Measurements from ENCODE around the gene ANXA1.
"Not testable (repeated sequence)": the region's sequence is repeated elsewhere in the genome, so short reads cannot be mapped to it uniquely, and the experiment has no call there.

ANXA1 gene

GRCh38 chr9:73170185-73170957 is 18.7 kb downstream of the ANXA1 start:
- no peak for DNase-seq

DNA sequence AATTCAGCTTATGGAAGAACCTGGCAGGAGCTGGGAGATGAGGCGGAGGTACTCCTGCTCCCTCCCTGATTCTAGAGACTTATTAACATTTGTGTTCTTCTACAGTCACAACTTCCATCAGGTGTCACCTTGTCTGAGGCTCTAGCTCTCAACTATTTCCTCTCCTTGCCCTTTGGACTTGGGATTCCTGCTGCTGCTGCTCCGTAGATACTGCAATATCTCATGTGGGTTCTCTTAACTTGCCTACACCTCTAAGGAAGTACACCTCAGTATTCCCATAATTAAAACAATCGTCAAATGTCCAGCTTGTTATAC is 21.2 kb downstream of the ANXA1 start:
- DNase-seq, result no peak

DNA sequence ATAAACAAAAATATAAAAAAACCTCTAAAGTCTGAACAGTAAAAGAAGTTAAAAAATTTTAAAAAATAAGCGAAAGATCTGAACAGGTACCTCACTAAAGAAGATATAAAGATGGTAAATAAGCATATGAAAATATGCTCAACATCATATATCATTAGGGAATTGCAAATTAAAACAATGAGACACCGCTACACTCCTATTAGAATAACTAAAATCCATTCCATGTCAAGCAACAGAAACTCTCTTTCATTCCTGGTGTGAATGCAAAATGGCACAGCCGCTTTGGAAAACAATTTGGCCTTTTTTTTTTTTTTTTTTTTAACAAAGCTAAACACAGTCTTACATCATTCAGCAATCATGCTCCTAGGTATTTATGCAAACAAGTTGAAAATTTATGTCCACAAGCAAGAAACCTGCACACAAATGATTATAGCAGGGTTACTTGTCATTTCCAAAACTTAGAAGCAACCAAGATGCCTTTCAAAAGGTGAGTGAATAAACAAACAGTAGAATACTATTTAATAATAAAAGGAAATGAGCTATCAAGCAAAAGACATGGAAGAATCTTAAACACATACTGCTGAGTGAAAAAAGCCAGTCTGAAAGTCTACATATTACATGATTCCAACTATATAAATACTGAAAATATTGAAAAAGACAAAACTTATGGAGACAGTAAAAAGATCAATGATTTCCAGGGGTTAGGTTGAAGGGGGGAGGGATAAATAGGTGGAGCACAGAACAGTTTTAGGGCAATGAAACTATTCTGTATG is 22.1 kb downstream of the ANXA1 start:
- DNase-seq, result no peak

DNA sequence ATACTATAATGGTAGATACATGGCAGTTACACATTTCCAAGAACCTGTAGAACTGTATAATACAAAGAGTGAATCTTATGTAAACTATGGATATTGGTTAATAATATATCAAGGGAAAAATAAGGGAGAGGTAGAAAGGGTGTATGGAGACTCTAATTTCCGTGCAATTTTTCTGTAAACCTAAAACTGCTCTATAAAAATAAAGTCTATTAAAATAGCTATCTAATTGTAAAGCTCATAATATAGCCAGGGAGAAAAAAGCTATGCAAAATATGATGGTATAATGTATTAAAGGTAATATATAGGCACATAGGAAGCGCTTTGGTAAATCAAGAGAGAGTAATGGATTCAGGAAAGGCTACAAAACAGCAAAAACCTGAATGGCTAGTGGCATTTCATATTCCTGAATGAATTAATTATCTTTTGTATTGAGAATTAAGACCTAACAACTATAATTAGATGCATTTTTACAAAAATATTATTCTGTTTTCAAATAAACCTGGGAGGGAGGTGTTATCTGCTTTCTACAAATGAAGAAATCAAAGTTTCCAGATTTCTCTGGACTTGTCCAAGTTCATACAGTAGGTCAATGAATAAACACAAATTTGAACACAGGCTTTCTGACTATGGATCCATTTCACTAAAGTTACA is 22.8 kb downstream of the ANXA1 start:
- DNase-seq, result no peak

GRCh38 chr9:73176450-73176875 is 24.8 kb downstream of the ANXA1 start:
- DNase-seq, result no peak

GRCh38 chr9:73178044-73178443 is 26.4 kb downstream of the ANXA1 start:
- DNase-seq, result no peak

- DNase-seq, result no peak
Observed at GRCh38 chr9:73179589-73179988, 27.9 kb downstream of the ANXA1 start.

- DNase-seq, result no peak
Observed at GRCh38 chr9:73180403-73180802, 28.7 kb downstream of the ANXA1 start.

GRCh38 chr9:73182928-73183327 is 31.3 kb downstream of the ANXA1 start:
- no peak for DNase-seq

DNA sequence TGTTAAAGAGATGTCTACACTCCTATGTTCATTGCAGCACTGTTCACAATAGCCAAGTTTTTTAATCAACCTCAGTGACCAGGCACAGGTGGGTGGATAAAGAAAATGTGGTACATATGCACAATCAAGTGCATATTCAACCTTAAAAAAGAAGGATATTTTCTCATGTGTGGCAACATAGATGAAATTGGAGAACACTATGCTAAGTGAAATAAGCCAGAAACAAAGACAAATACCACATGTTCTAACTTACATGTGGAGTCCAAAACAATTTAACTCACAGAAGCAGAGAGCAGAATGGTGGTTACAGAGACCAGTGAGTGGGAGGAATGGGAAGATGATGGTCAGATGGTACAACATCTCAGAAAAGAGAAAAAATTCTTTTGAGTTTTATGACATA is 31.8 kb downstream of the ANXA1 start:
- no peak for DNase-seq

GRCh38 chr9:73183917-73184861 is 32.5 kb downstream of the ANXA1 start:
- no peak for DNase-seq

GRCh38 chr9:73191109-73191508 is 39.4 kb downstream of the ANXA1 start:
- not testable (repeated sequence) for DNase-seq

- DNase-seq, result no peak
Observed at GRCh38 chr9:73194284-73194683, 42.6 kb downstream of the ANXA1 start.

- DNase-seq, result no peak
Observed at GRCh38 chr9:73199448-73199847, 47.8 kb downstream of the ANXA1 start.

DNA sequence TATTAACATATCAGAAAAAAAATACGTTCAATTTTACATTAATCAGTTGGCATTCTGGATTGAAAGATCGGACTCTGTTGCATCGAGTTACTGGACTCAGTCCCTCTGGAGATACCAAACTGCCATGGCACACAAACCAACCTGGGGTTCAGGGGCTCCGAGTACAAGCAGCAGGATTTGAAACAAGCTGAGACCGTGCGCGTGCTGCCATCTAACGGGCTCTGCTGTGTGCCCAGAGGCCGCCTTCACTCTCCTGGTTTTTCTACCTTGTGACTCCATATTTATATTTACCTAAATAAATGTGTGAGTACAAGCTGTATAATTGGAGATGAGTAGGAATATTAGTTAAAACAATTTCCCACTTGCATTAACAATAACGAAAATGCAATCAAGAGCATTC is 48.2 kb downstream of the ANXA1 start:
- no peak for DNase-seq

DNA sequence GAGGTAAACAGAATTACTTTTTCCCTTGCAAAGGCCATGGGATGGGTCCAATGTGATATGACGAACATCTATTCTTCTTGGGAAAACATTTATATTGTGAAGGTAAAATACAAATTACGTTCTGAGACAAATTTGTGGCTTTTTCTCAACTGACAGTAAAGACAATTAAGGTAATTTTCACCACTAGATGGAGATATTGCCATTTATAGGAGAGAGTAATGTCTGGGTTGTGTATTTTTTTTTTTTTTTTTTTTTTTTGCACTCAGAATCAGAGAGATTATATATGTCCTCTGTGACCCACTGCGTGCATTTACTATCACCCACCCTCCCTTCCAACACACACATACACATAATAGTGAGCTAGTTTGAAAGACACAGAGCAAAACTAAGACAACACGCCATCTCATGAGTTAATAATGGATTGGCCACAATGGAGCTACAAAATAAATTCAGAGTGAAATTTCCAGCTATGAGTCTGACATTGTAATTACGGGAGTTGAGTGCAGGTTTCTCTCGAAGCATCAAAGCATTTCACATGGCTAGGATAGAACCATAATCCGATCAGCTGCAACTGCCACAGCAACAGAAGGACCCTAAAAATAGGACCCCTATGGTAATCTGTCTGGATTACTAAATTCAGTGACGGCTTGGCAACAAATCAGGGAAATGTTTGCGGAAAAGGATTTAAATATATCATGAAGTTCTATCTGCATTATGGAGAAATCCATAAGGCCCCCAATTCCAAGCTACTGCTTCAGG is 49.2 kb downstream of the ANXA1 start:
- DNase-seq, result no peak

GRCh38 chr9:73202980-73203379 is 51.3 kb downstream of the ANXA1 start:
- no peak for DNase-seq

DNA sequence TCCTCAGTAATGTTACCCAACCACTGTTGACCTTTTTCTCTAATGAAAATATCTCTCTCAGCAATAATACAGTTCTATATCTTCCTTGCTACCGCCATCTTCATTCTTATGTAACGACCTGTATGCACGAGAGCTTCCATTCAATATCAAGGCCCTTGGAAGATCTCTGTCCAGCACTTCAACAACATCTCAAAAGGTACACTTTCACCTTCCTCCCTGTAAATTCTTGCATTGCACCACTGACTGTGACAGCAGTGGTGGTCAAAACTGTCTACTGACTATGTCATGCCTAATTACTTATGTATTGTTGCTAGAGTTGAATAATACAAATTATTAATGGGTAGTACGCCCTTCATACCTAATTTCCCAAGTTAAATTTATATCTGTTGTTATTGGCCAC is 53.3 kb downstream of the ANXA1 start:
- no peak for DNase-seq

GRCh38 chr9:73206851-73207250 is 55.2 kb downstream of the ANXA1 start:
- DNase-seq, result no peak

DNA sequence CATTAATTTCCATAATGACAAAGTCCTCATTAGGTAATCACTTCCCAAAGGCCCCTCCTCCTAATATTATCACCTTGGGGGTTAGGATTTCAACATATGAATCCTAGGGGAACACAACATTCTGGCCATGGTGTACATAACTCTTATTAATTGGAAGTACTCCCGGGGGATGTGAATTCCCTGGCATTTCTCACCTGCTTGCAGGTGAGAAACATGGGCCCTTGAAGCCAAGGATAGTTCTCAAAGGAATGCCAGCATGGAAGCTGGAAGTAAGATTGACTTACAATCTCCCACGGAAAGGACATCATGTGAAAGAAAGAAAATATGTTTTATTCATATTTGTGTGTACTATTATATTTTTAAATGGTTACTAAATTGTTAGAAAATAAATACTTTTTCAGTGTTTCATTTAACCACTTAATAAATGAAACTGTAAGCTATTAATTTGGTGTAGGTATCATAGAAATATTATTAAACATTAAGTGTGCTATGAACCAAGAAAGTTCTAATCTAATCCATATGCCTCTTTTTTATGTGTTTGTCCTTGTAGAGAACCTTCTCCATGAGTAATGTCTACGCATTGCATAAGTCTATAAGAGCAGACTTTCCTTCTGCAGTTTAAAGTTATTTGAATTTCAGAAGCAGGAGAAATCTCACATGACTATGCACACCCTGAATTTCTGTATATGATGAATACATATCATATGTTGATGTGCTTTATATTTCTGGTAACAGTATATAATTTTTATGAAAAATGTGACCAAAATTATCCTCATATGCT is 59.4 kb downstream of the ANXA1 start:
- DNase-seq, result no peak

GRCh38 chr9:73213300-73213699 is 61.6 kb downstream of the ANXA1 start:
- DNase-seq, result no peak
